22Rv1 (cell line): ENCODE results near the gene KIF1A.

Experiments
- ZFX ChIP-seq: fragments of 450-650 bp; IDR thresholded peaks from 2 replicates; pipeline ENCODE4 v1.6.1; 2017; ENCODE audit warnings: antibody characterized with exemption, borderline replicate concordance
- TF ChIP-seq, protein P1 (sequence below): fragments of 450-650 bp; IDR thresholded peaks from 2 replicates; pipeline ENCODE4 v1.5.1; 2017; ENCODE audit warnings: mild to moderate bottlenecking

DNA sequence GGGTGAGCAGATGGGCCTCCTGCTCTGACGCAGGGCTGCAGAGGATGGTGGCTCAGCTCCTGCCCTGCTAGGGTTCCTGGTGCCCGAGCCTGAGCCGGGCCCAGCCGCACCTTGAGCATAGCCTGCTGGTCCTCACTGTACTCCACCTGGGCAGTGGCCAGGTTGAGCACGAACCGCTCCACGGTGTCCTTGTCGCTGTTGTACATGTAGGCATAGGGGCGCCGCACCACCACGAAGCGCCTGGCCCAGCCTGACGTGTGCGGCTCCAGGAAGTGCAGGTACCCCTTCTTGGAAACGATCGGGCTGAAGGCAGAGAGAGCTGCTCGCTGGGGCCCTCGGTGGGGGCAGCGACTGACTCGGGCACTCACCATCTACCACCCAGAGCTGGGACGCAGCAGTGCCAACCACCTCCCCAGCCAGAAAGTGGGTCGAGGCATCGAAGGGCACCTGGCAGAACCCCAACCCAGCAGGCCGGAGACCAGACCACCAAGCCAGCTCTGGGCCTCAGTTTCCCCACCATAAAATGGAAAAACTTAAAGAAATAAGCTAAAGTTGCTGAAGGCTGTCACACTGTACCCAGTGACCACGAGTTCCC is 101.0 kb downstream of the KIF1A start:
- TF ChIP-seq, protein P1, sequence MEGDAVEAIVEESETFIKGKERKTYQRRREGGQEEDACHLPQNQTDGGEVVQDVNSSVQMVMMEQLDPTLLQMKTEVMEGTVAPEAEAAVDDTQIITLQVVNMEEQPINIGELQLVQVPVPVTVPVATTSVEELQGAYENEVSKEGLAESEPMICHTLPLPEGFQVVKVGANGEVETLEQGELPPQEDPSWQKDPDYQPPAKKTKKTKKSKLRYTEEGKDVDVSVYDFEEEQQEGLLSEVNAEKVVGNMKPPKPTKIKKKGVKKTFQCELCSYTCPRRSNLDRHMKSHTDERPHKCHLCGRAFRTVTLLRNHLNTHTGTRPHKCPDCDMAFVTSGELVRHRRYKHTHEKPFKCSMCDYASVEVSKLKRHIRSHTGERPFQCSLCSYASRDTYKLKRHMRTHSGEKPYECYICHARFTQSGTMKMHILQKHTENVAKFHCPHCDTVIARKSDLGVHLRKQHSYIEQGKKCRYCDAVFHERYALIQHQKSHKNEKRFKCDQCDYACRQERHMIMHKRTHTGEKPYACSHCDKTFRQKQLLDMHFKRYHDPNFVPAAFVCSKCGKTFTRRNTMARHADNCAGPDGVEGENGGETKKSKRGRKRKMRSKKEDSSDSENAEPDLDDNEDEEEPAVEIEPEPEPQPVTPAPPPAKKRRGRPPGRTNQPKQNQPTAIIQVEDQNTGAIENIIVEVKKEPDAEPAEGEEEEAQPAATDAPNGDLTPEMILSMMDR = no peak
- TF ChIP-seq ZFX = no peak
